ENCODE measurements around the gene IRGQ.

DNA sequence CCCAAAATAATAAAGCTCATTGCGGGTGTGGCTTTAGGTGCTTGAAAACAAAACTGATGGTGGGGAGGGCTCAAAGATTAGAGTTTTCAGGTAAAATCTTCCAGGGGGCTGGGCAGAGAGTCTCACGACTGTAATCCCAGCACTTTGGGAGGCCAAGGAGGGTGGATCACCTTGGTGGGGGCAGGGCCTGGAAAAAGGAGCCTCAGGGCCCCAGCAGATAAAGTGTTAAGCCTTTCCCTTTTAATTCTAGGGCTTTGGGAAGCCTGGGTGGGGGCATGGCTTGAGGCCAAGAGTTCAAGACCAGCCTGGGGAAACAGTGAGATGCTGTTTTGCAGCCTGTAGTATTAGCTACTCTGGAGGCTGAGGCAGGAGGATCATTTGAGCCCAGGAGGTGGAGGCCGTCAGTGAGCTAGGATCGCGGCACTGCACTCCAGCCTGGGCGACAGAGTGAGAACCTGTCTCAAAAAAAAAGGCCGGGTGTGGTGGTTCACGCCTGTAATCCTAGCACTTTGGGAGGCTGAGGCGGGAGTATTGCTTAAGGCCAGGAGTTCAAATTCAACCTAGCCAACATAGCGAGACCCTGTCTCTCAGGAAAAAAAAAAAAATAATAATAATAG lies 1.7 kb downstream of the IRGQ start:
- TF ChIP-seq POLR2A (IDR thresholded peaks at IDR 0.05; ENCODE audit: low read depth, low read length) (no peak), POU2F2 (IDR thresholded peaks at IDR 0.05; ENCODE audit: low read depth, low read length) (no peak), POLR2AphosphoS5 (IDR thresholded peaks at IDR 0.05; ENCODE audit: low read depth, low read length) (no peak), SPI1 (IDR thresholded peaks at IDR 0.05; ENCODE audit: low read depth, low read length) (no peak), TAF1 (IDR thresholded peaks at IDR 0.05; ENCODE audit: low read depth, low read length) (no peak)

All from GM12891 (cell line).